OCI-LY3 (cell line): ENCODE measurements around the gene TINAG.

ENCODE experiments used
- H2AFZ ChIP-seq: fragments of 200-600, 300-600 bp; shearing (Covaris generic); 2 replicates; pipeline ENCODE4 v1.6.0; 2014; ENCODE audit warnings: antibody characterized with exemption, low read depth, low read length
- H3K27ac ChIP-seq: fragments of 200-600, 300-600 bp; sonication (generic); 2 replicates; pipeline ENCODE4 v1.5.1; 2014; ENCODE audit warnings: mild to moderate bottlenecking, low read length, moderate library complexity, mixed read lengths
- H3K27me3 ChIP-seq: fragments of 200-600, 300-600 bp; sonication (generic); 2 replicates; pipeline ENCODE4 v1.6.1; 2014; ENCODE audit warnings: low read depth, low read length, mixed read lengths
- H3K36me3 ChIP-seq: fragments of 200-600, 300-600 bp; sonication (generic); replicated peaks from 2 replicates; pipeline ENCODE3; 2014; ENCODE audit warnings: low read depth, low read length, mixed read lengths
- H3K4me1 ChIP-seq: fragments of 300-600, 200-600 bp; sonication (generic); 2 replicates; pipeline ENCODE4 v1.6.1; 2014; ENCODE audit warnings: low read length, mixed read lengths
- H3K4me2 ChIP-seq: fragments of 200-600, 300-600 bp; sonication (generic); 2 replicates; pipeline ENCODE4 v1.6.1; 2014; ENCODE audit warnings: low read length, mixed read lengths
- H3K4me3 ChIP-seq: fragments of 300-600, 200-600 bp; sonication (generic); 2 replicates; pipeline ENCODE4 v1.5.1; 2014; ENCODE audit warnings: antibody characterized with exemption, mild to moderate bottlenecking, low read length, moderate library complexity
- H3K79me2 ChIP-seq: fragments of 300-600, 200-600 bp; shearing (Covaris generic); 2 replicates; pipeline ENCODE4 v1.6.1; 2014; ENCODE audit warnings: mild to moderate bottlenecking, low read length, mixed read lengths
- H3K9ac ChIP-seq: fragments of 300-600, 200-600 bp; shearing (Covaris generic); 2 replicates; pipeline ENCODE4 v1.6.0; 2014; ENCODE audit warnings: mild to moderate bottlenecking, low read length, moderate library complexity
- H3K9me3 ChIP-seq: fragments of 200-600, 300-600 bp; shearing (Covaris generic); 2 replicates; pipeline ENCODE4 v1.6.1; 2014; ENCODE audit warnings: low read length, mixed read lengths; ENCODE audit not compliant: insufficient read depth
- H4K20me1 ChIP-seq: fragments of 200-600, 300-600 bp; sonication (generic); 2 replicates; pipeline ENCODE4 v1.6.1; 2016; ENCODE audit warnings: low read length, mixed read lengths; ENCODE audit not compliant: insufficient read depth
- CTCF ChIP-seq: fragments of 200-600, 300-600 bp; sonication (generic); IDR thresholded peaks from 2 replicates; pipeline ENCODE4 v1.5.1; 2014; ENCODE audit warnings: antibody characterized with exemption, low read length, low read depth
- EZH2phosphoT487 ChIP-seq: fragments of 200-600 bp; shearing (Covaris generic); IDR thresholded peaks from 2 replicates; pipeline ENCODE4 v1.6.1; 2018; ENCODE audit warnings: antibody characterized with exemption, mixed run types, low read depth

TINAG gene

GRCh38 chr6:54286141-54286540 is 22.1 kb upstream of the TINAG start:
- TF ChIP-seq CTCF (no peak), EZH2phosphoT487 (no peak)
- Histone ChIP-seq H3K4me1 (peaks cover 12% of the 10 kb centered on the region), H3K36me3 (no peaks in the 10 kb centered on the region), H3K27me3 (peaks cover 24% of the 10 kb centered on the region), H2AFZ (no peak overlapping the region), H3K4me2 (no peak overlapping the region), H3K27ac (no peak overlapping the region), H3K9ac (no peak overlapping the region), H3K4me3 (no peak overlapping the region), H3K79me2 (no peaks in the 10 kb centered on the region), H4K20me1 (no peaks in the 10 kb centered on the region), H3K9me3 (no peaks in the 10 kb centered on the region)

GRCh38 chr6:54288474-54288873 is 19.8 kb upstream of the TINAG start:
- Histone ChIP-seq H3K4me3 (no peak overlapping the region), H2AFZ (no peak overlapping the region), H3K9me3 (no peaks in the 10 kb centered on the region), H3K27me3 (peaks cover 33% of the 10 kb centered on the region), H4K20me1 (no peaks in the 10 kb centered on the region), H3K27ac (no peak overlapping the region), H3K79me2 (no peaks in the 10 kb centered on the region), H3K4me2 (no peak overlapping the region), H3K9ac (no peak overlapping the region), H3K36me3 (no peaks in the 10 kb centered on the region), H3K4me1 (peaks cover 35% of the 10 kb centered on the region)
- TF ChIP-seq CTCF (no peak), EZH2phosphoT487 (no peak)

DNA sequence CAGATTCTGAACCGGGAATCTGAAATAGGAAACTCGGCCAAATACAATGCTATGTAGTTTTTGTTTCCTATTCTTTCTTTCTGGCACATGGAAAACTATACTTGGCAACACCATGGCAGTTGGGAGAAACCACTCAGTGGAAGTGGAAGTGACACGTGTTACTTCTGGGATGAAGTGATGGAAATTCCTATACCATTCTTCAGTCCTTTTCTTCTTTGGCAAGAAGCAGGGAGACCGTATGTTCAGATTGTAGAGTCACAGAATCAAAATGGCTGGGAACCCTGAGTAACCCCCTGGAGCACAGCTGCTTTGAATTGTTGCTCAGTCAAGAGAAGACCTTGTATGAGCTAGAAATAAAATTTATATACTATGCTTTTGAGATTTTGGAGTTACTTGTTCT is 18.8 kb upstream of the TINAG start:
- Histone ChIP-seq H3K9ac (no peak overlapping the region), H3K9me3 (no peaks in the 10 kb centered on the region), H3K79me2 (no peaks in the 10 kb centered on the region), H3K4me1 (peaks cover 42% of the 10 kb centered on the region), H3K27ac (no peak overlapping the region), H3K4me3 (no peak overlapping the region), H3K27me3 (peaks cover 42% of the 10 kb centered on the region), H2AFZ (no peak overlapping the region), H3K4me2 (no peak overlapping the region), H4K20me1 (no peaks in the 10 kb centered on the region), H3K36me3 (no peaks in the 10 kb centered on the region)
- no peak for TF ChIP-seq EZH2phosphoT487
- no peak for TF ChIP-seq CTCF

- H3K9ac ChIP-seq = peak overlapping the region; percentile 47
- no peak overlapping the region for H2AFZ ChIP-seq
- H3K4me2 ChIP-seq = peak overlapping the region; percentile 99
Observed at GRCh38 chr6:54291146-54291545, 17.1 kb upstream of the TINAG start.

More at GRCh38 chr6:54291146-54291545, 17.1 kb upstream of the TINAG start:
- Histone ChIP-seq H3K27ac (peak overlapping the region; percentile 73), H3K4me3 (peak overlapping the region; percentile 73), H3K4me1 (peaks cover 42% of the 10 kb centered on the region), H3K27me3 (peaks cover 46% of the 10 kb centered on the region), H3K79me2 (no peaks in the 10 kb centered on the region), H3K9me3 (no peaks in the 10 kb centered on the region), H4K20me1 (no peaks in the 10 kb centered on the region), H3K36me3 (no peaks in the 10 kb centered on the region)
- TF ChIP-seq EZH2phosphoT487 (no peak), CTCF (no peak)
